B cell (primary cell): ENCODE results near the gene RSPH1.

Experiments
- EZH2 ChIP-seq: IDR thresholded peaks from 2 replicates; pipeline ENCODE4 v1.6.1; 2012; ENCODE audit warnings: borderline replicate concordance, low read depth, mild to moderate bottlenecking, moderate library complexity, low read length; ENCODE audit not compliant: insufficient read depth, poor library complexity, severe bottlenecking
- TF ChIP-seq, protein P1 (sequence below): fragments of 200-600 bp; IDR thresholded peaks from one replicate; pipeline ENCODE4 v1.8.0; 2022; ENCODE audit warnings: antibody characterized with exemption, mild to moderate bottlenecking

DNA sequence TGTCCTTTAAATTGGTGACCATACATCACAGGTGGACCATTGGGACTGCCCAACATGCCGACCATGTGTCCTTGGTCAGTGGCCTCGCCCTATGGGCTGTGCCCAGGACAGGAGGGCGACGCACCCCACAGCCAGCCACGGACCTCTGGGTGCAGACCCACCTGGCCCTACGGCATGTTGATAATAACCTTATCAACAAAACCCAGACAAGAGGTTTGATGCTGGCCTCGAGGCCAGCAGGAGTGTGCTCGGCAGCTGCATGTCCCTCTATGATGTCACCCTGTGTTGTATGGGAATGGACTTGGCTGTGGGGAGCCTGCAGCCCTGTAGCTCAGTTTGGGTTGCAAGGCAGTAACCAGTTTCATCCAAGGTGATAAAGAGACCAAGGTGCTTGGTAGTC lies 49.7 kb upstream of the RSPH1 start:
- TF ChIP-seq, protein P1, sequence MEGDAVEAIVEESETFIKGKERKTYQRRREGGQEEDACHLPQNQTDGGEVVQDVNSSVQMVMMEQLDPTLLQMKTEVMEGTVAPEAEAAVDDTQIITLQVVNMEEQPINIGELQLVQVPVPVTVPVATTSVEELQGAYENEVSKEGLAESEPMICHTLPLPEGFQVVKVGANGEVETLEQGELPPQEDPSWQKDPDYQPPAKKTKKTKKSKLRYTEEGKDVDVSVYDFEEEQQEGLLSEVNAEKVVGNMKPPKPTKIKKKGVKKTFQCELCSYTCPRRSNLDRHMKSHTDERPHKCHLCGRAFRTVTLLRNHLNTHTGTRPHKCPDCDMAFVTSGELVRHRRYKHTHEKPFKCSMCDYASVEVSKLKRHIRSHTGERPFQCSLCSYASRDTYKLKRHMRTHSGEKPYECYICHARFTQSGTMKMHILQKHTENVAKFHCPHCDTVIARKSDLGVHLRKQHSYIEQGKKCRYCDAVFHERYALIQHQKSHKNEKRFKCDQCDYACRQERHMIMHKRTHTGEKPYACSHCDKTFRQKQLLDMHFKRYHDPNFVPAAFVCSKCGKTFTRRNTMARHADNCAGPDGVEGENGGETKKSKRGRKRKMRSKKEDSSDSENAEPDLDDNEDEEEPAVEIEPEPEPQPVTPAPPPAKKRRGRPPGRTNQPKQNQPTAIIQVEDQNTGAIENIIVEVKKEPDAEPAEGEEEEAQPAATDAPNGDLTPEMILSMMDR = no peak
- TF ChIP-seq EZH2 = no peak
